GM19397 (cell line): ENCODE results near the gene CCDC30.
"Not testable (repeated sequence)": the region's sequence is repeated elsewhere in the genome, so short reads cannot be mapped to it uniquely, and the experiment has no call there.

Experiments
- ATAC-seq: cut with Tn5 transposase; IDR thresholded peaks from one replicate; pipeline ENCODE4 v1.9.1; 2021; ENCODE audit warnings: mild to moderate bottlenecking, moderate library complexity; ENCODE audit not compliant: unreplicated experiment

The CCDC30 gene

DNA sequence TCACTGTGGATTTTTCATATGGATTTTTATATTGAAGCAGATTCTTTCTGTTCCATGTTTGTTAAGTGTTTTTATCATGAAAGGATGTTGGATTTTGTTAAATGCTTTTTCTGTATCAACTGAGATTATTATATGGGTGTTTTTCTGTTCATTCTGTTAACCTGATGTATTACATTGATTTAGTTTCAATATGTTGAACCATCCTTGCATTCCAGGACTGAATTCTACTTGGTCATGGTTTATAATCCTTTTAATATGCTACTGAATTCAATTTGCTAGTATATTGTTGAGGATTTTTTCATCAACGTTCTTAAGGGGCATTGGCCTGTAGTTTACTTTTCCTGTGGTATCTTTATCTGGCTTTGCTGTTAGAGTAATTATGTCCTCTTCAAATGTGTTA, 55.8 kb downstream of the CCDC30 start:
- ATAC-seq, result no peak

DNA sequence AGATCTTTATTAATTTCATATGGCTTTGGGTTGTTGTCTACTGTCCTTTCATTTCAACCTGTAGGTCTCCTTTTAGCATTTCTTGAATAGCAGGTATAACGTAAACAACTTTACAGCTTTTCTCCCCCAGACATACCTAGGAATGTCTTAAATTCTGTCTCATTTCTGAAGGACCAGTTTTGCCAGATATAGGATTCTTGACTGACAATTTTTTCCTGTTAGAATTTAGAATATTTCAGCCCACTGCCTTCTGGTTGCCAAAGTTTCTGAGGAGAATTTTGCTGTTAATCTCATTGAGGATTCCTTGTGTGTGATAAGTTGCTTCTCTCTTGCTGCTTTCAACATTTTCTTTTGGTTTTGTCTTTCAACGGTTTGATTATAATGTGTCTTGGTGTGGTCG, 60.1 kb downstream of the CCDC30 start:
- ATAC-seq, result no peak

GRCh38 chr1:42524330-42524729, 61.2 kb downstream of the CCDC30 start:
- no peak for ATAC-seq

DNA sequence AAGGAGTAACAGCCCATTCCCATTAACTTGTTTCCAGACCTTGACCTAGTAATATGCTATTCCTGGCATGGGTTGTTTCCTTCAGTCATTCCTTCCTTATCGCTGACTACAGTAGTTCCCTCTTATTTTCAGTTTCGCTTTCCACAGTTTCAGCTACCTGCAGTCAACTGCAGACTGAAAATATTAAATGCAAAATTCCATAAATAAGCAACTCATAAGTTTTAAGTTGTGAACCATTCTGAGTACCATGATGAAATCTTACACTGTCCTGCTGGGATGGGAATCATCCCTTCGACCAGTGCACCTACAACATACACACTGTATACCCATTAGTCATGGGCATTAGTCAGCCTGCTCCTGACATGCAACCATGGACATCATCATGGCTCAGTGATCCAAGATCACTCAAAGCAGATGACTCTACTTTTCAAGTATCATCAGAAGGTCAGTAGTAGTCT, 66.7 kb downstream of the CCDC30 start:
- ATAC-seq, result no peak

DNA sequence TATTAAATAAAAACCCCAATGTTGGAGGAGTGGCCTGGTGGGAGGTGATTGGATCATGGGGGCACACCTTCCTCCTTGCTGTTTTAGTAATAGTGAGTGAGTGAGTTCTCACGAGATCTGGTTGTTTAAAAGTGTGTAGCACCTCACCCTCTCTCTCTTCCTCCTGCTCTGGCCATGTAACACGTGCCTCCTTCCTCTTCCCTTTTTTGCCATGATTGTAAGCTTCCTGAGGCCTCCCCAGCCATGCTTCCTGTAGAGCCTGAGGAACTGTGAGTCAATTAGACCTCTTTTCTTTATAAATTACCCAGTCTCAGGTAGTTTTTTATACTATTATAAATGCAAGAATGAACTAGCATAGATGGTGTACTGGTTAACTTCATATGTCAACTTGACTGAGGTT, 68.0 kb downstream of the CCDC30 start:
- no peak for ATAC-seq

- ATAC-seq, result no peak
Observed at GRCh38 chr1:42533101-42533863, 70.2 kb downstream of the CCDC30 start.

DNA sequence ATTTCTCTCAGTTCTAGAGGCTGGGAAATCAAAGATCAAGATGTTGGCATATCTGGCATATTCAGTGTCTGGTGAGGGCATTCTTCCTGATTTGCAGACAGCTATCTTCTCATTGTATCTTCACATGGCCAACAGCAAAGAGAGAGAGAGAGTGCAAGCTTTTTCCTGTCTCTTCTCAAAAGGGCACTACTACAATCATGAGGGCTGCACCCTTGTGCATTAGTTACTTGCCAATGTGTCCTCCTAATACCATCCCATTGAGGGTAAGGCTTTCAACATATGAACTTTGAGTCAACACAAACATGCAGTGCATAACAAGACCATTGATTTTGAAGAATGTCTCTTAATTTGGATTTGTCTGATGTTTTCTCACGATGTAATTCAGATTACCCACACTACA, 78.0 kb downstream of the CCDC30 start:
- no peak for ATAC-seq

- no peak for ATAC-seq
Observed at GRCh38 chr1:42551180-42551579, 88.1 kb downstream of the CCDC30 start.

- no peak for ATAC-seq
Observed at GRCh38 chr1:42551590-42551989, 88.5 kb downstream of the CCDC30 start.

DNA sequence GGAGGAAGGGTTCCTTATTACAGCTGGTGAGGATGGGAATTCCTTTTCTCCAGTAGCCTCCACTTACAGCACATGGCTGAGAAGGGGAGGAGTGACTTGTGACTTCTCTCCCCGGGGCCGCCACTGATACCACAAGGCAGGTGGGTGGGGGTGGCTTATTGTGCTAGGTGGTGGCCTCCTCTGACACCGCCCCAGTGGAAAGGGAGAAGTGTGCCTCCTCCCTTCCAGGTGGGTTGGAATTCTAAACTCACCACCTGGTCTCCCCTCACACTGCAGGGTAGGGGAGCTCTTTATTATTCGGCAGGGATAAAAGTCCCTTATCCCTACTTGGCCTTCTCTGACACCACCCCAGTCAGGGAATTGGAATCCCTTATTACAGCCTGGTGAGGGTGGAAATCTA, 89.5 kb downstream of the CCDC30 start:
- no peak for ATAC-seq

DNA sequence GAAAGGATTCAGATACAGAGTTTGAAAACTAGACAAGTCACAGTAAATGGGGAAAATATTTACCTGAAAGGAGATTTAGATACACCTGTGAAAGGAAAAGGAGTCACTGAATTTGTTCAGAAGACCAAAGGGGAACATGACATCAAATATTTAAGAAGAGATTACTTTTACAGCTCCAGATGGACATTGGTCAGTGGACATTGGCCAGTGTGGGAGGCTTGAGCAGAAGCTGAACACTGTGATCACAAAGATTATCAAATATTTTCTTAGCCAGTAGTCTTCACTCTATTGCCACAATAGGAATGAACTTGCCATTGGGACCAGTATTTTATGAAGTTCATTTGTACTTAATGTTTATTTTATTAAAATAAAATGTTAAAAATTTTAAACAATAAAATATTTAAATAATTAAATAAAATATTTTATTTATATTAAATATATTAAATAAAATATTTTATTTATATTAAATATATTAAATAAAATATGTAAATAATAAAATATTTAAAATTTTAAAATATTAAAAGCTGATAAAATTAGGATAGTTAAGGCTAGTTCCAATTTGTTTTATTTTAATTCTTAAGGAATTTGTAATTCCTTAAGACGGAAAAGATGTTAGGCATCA, 94.3 kb downstream of the CCDC30 start:
- no peak for ATAC-seq

DNA sequence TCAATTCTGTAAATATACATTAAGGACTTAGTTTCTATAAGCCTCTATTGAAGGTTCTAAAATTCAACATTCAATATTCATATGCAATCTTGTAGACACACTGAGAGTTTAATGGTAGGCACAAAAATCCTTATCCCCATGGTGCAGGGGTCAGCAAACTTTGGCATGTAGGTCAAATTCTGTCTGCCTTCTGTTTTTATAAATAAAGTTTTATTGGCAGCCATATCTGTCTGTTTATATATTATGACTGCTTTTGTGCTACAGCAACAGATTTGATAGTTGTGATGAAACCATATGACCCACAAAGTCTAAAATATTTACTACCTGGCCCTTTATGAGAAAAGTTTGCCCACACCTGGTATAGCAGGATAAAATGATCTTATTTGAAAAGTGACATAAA, 104.0 kb downstream of the CCDC30 start:
- no peak for ATAC-seq

DNA sequence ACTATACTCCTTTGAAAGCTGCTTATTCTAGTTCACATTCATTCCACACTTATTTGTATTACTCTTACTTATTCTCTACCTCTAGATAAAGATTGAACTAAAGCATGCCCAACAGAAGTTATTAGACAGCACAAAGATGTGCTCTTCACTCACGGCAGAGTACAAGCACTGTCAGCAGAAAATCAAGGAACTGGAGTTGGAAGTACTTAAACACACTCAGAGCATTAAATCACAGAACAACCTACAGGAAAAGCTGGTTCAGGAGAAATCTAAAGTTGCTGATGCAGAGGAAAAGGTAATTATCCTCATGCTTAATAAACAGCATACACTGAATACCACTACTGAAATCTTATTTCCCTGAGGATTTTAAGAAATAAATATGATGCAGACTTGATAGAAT, 113.8 kb downstream of the CCDC30 start:
- ATAC-seq, result no peak

DNA sequence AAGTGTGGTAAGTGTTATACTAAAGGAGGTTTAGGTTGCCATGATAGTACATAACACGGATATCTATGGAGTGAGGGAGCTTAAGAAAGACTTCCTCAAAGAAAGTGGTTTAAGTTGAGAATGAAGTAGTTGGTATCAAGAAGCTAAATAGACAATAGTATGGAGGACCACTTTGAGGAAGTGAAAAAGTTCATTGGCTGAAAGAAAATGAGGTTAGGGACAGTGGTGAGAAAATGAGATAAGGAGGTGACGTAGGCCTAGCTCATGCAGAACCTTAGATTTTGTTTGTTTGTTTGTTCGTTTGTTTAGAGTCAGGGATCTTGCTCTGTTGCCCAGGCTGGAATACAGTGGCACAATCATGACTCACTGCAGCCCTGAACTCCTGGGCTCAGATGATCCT, 122.9 kb downstream of the CCDC30 start:
- ATAC-seq, result no peak

GRCh38 chr1:42587753-42588152, 124.7 kb downstream of the CCDC30 start:
- no peak for ATAC-seq

GRCh38 chr1:42592811-42593210, 129.7 kb downstream of the CCDC30 start:
- ATAC-seq, result no peak

- no peak for ATAC-seq
Observed at GRCh38 chr1:42593486-42594100, 130.5 kb downstream of the CCDC30 start.

- no peak for ATAC-seq
Observed at GRCh38 chr1:42601472-42601871, 138.4 kb downstream of the CCDC30 start.

DNA sequence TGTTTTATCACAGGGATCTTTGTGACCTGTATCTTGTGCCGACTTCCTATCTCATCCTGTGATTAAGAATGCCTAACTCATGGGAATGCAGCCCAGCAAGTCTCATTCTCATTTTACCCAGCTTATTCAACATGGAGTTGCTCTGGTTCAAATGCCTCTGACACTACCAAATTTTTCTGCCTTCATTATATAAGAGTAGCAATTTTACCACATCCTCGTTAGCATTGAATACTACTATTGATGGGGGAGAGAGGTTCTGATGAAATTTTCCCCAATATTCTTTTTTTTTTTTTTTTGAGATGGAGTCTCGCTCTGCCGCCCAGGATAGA, 150.7 kb downstream of the CCDC30 start:
- no peak for ATAC-seq

DNA sequence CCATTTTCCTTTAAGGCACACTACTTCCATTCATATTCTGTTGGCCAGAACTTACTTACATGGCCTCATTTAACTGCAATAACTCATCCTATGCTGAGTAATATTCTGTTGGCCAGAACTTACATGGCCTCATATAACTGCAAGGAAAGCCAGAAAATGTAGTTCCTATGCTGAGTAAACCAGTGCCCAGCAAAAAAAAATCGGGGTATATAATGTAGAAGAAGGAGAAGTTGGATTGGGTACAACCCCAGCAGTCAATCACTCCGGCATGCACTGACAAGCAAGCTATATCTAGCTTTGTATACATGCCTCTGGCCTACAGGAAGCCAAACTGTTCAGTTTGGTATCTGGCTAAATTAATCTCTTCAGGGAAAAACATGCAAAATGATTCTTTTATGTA, 155.8 kb downstream of the CCDC30 start:
- ATAC-seq, result no peak

GRCh38 chr1:42620307-42620706, 157.2 kb downstream of the CCDC30 start:
- no peak for ATAC-seq

- not testable (repeated sequence) for ATAC-seq
Observed at GRCh38 chr1:42621180-42621579, 158.1 kb downstream of the CCDC30 start.
